ENCODE measurements around the gene RWDD1.

GRCh38 chr6:116633685-116634084 lies 62.4 kb downstream of the RWDD1 start:
- TF ChIP-seq POLR2AphosphoS5 (IDR thresholded peaks at IDR 0.05; ENCODE audit: low read depth, low read length) (no peak), TAF1 (IDR thresholded peaks at IDR 0.05; ENCODE audit: borderline replicate concordance, insufficient read depth, low read length) (no peak), REST (IDR thresholded peaks at IDR 0.05; ENCODE audit: insufficient read depth in 1 of 2, low read depth in 2 of 2, low read length in 2 of 2) (no peak), SIN3A (IDR thresholded peaks at IDR 0.05; ENCODE audit: borderline replicate concordance, insufficient read depth, low read length) (no peak), FOXP2 (optimal IDR thresholded peaks at IDR 0.05; ENCODE audit: borderline replicate concordance, extremely low read depth, extremely low read length, insufficient read depth) (no peak)

All from PFSK-1 (cell line).